Eye (tissue), 1 donor: ENCODE results near the gene DMPK.
"Not testable (repeated sequence)": the region's sequence is repeated elsewhere in the genome, so short reads cannot be mapped to it uniquely, and the experiment has no call there.

Experiments used
- DNase-seq: peaks from one replicate; pipeline ENCODE4 v3.0.0-alpha.2; 2015

Gene DMPK

GRCh38 chr19:45733160-45733810 lies 49.0 kb downstream of the DMPK start, which contains the start of gene MEIOSIN:
Gene MEIOSIN, plus strand, starts transcription at chr19:45733439. Its CDS starts 1,938 bp downstream, at chr19:45735377.
- no peak for DNase-seq

- peak; percentile 99 for DNase-seq
Observed at GRCh38 chr19:45730368-45731288, 51.7 kb downstream of the DMPK start, which contains the start of gene FBXO46. Gene FBXO46, minus strand, starts transcription at chr19:45730896. Its CDS starts 17,401 bp downstream, at chr19:45713495.

- DNase-seq = peak; percentile 16
Observed at GRCh38 chr19:45729800-45730290, 52.4 kb downstream of the DMPK start.

DNA sequence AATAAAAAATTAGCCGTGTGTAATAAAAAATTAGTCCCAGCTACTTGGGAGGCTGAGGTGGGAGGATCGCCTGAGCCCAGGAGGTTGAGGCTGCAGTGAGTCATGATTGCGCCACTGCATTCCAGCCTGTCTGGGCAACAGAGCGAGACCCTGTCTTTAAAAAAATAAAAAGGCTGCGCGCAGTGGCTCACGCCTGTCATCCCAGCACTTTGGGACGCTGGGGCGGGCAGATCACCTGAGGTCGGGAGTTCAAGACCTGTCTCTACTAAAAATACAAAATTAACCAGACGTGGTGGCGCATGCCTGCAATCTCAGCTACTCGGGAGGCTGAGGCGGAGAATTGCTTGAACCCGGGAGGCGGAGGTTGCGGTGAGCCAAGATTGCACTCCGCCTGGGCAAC lies 53.6 kb downstream of the DMPK start:
- not testable (repeated sequence) for DNase-seq

DNA sequence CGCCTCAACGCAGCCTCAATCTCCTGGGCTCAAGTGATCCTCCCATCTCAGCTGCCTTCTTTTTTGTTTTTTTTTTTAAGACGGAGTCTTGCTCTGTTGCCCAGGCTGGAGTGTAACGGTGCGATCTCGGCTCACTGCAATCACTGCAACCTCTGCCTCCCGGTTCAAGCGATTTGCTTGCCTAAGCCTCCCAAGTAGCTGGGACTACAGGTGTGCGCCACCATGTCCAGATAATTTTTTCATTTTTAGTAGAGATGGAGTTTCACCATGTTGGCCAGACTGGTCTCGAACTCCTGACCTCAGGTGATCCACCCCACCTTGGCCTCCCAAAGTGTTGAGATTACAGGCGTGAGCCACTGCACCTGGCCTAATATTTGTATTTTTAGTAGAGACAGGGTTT lies 62.2 kb downstream of the DMPK start:
- DNase-seq = not testable (repeated sequence)
